ENCODE results near the gene L3MBTL4. TPM values are rescaled to one million over a fixed set of nuclear protein-coding genes. Genes with fewer than 3 reads are reported as not detected.

Gene L3MBTL4
- total and polyA plus RNA-seq, 10 of the 15 experiments (the other 5 are each of a cell fraction or from before 2014, with no cell fraction given), result 1.3 to 8.7 (median 3.8) TPM

DNA sequence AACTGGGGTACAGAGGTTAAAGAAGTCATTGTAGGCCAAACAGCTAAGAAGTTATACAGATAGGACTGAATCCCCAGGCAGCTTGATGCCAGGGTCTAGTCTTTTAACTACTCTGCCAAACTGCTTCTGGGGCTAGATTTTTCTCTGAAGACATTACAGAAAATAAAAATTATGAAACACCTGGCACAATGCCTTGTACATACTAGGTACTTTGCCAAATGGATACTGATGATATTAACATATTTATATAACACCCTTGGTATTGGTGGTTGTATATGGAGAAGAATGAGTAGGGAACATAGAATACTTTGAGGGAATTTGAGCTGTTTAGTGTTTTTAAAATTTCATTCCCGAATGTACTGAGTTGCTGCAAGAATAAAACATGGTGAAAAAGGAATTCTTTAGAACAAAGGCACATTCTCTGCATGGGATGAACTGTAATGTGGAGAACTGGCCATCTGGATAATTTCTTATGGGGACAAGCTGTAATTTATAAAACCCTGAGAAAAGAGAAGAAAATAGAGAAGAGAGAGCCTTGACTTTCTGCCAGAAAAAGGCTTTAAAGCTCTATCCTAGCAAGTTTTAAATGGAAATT is 308.5 kb downstream of the L3MBTL4 start:
- H4K20me1 ChIP-seq (ENCODE audit: control insufficient read depth, insufficient read depth), result no peaks in the 10 kb centered on the region
- ChIA-PET CTCF (no interaction called here), POLR2A (no interaction called here), RAD21 (ENCODE audit: unreplicated experiment) (no interaction called here), SMC1A (ENCODE audit: uncharacterized antibody, unreplicated experiment) (no interaction called here)
- no peaks in the 10 kb centered on the region for H3K79me2 ChIP-seq (ENCODE audit: control insufficient read depth, insufficient read depth, low read length)
- no peak overlapping the region for H2AFZ ChIP-seq (ENCODE audit: control insufficient read depth, low read depth, low read length)
- no peak overlapping the region for H3K4me3 ChIP-seq
- intact Hi-C loops (cut with micrococcal nuclease; ENCODE audit: unreplicated experiment) (loop anchor here (5.0 kb wide), 1 partner anchor 49 kb away; no protein-coding TSS in a partner anchor), in situ Hi-C loops (cut with MboI) (no loop called here)
- BruUV-seq (replicated peaks), result no TSS peak
- WGBS (ENCODE audit: insufficient coverage, insufficient replicate concordance, low lambda C conversion rate, missing lambda C conversion rate), result 0% methylated on average over 1 of the region's 1 CpG
- H3K27ac ChIP-seq (ENCODE audit: control insufficient read depth, insufficient read depth), result no peak overlapping the region
- no peaks in the 10 kb centered on the region for H3K4me1 ChIP-seq (ENCODE audit: control insufficient read depth, insufficient read depth, low read length)
- H3K4me2 ChIP-seq (ENCODE audit: control insufficient read depth, insufficient read depth), result no peak overlapping the region
- no peak overlapping the region for H3K9ac ChIP-seq (ENCODE audit: control insufficient read depth, insufficient read depth, low read length)
- FAIRE-seq, result no peak
- H3K27me3 ChIP-seq (replicated peaks in 1 of 2; ENCODE audit: control insufficient read depth in 2 of 2, insufficient read depth in 2 of 2, low read length in 1 of 2), result no peaks in the 10 kb centered on the region
- TF ChIP-seq ZNF24 (IDR thresholded peaks at IDR 0.05) (no peak), FOXM1 (IDR thresholded peaks at IDR 0.05; ENCODE audit: low read depth, low read length) (no peak), HDAC2 (IDR thresholded peaks at IDR 0.05) (no peak), ASH2L (IDR thresholded peaks at IDR 0.05; ENCODE audit: borderline replicate concordance, low read depth) (no peak), EZH2 (IDR thresholded peaks at IDR 0.05; ENCODE audit: borderline replicate concordance, control insufficient read depth, low read depth, low read length) (no peak), BACH1 (IDR thresholded peaks at IDR 0.05; ENCODE audit: borderline replicate concordance) (no peak), NFXL1 (IDR thresholded peaks at IDR 0.05; ENCODE audit: borderline replicate concordance) (no peak), CHD4 (IDR thresholded peaks at IDR 0.05) (no peak), NFYA (IDR thresholded peaks at IDR 0.05; ENCODE audit: borderline replicate concordance, low read depth, low read length) (no peak), CREB1 (IDR thresholded peaks at IDR 0.05; ENCODE audit: low read depth) (no peak)
- TF ChIP-seq, protein P1, sequence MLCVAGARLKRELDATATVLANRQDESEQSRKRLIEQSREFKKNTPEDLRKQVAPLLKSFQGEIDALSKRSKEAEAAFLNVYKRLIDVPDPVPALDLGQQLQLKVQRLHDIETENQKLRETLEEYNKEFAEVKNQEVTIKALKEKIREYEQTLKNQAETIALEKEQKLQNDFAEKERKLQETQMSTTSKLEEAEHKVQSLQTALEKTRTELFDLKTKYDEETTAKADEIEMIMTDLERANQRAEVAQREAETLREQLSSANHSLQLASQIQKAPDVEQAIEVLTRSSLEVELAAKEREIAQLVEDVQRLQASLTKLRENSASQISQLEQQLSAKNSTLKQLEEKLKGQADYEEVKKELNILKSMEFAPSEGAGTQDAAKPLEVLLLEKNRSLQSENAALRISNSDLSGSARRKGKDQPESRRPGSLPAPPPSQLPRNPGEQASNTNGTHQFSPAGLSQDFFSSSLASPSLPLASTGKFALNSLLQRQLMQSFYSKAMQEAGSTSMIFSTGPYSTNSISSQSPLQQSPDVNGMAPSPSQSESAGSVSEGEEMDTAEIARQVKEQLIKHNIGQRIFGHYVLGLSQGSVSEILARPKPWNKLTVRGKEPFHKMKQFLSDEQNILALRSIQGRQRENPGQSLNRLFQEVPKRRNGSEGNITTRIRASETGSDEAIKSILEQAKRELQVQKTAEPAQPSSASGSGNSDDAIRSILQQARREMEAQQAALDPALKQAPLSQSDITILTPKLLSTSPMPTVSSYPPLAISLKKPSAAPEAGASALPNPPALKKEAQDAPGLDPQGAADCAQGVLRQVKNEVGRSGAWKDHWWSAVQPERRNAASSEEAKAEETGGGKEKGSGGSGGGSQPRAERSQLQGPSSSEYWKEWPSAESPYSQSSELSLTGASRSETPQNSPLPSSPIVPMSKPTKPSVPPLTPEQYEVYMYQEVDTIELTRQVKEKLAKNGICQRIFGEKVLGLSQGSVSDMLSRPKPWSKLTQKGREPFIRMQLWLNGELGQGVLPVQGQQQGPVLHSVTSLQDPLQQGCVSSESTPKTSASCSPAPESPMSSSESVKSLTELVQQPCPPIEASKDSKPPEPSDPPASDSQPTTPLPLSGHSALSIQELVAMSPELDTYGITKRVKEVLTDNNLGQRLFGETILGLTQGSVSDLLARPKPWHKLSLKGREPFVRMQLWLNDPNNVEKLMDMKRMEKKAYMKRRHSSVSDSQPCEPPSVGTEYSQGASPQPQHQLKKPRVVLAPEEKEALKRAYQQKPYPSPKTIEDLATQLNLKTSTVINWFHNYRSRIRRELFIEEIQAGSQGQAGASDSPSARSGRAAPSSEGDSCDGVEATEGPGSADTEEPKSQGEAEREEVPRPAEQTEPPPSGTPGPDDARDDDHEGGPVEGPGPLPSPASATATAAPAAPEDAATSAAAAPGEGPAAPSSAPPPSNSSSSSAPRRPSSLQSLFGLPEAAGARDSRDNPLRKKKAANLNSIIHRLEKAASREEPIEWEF (IDR thresholded peaks at IDR 0.05; ENCODE audit: insufficient replicate concordance, low read depth, low read length), result no peak
- no peak for ATAC-seq
- no peak for DNase-seq (ENCODE audit: low read depth, low spot score)
- H3K9me3 ChIP-seq (replicated peaks; ENCODE audit: control insufficient read depth, insufficient read depth, low read length), result no peaks in the 10 kb centered on the region
- H3K36me3 ChIP-seq (ENCODE audit: control insufficient read depth in 2 of 2, insufficient read depth in 2 of 2, low read length in 1 of 2), result no peaks in the 10 kb centered on the region
